ENCODE results near the gene NLRP11.

NLRP11 gene

GRCh38 chr19:55831846-55832245 is at the start of gene NLRP11:
Gene NLRP11 (minus strand): TSS chr19:55831999. CDS start chr19:55818174, 13,825 bp downstream.
- no peak for DNase-seq

- no peak for DNase-seq
Observed at GRCh38 chr19:55877211-55877610, 45.4 kb upstream of the NLRP11 start.

GRCh38 chr19:55870736-55871135 is 38.9 kb upstream of the NLRP11 start:
- no peak for DNase-seq

GRCh38 chr19:55867101-55867500 is 35.3 kb upstream of the NLRP11 start:
- DNase-seq = no peak

- DNase-seq = no peak
Observed at GRCh38 chr19:55866521-55866920, 34.7 kb upstream of the NLRP11 start.

GRCh38 chr19:55858969-55859368 is 27.2 kb upstream of the NLRP11 start:
- DNase-seq = no peak

- DNase-seq = no peak
Observed at GRCh38 chr19:55858401-55858800, 26.6 kb upstream of the NLRP11 start.

- no peak for DNase-seq
Observed at GRCh38 chr19:55857974-55858373, 26.2 kb upstream of the NLRP11 start.

- DNase-seq = no peak
Observed at GRCh38 chr19:55857149-55857548, 25.4 kb upstream of the NLRP11 start.

GRCh38 chr19:55855160-55855559 is 23.4 kb upstream of the NLRP11 start:
- no peak for DNase-seq

GRCh38 chr19:55838906-55839305 is 7.1 kb upstream of the NLRP11 start:
- no peak for DNase-seq

GRCh38 chr19:55838251-55838650 is 6.5 kb upstream of the NLRP11 start:
- no peak for DNase-seq

GRCh38 chr19:55836340-55836739 is 4.5 kb upstream of the NLRP11 start, which contains the start of gene NLRP4:
Gene NLRP4 (plus strand): TSS chr19:55836540. CDS start chr19:55852081, 15,541 bp downstream.
- no peak for DNase-seq

GRCh38 chr19:55832676-55833075 is 877 bp upstream of the NLRP11 start:
- no peak for DNase-seq

- DNase-seq = no peak
Observed at GRCh38 chr19:55830656-55831055, 1.1 kb downstream of the NLRP11 start.

GRCh38 chr19:55820037-55820436 is 11.8 kb downstream of the NLRP11 start:
- no peak for DNase-seq

- DNase-seq = no peak
Observed at GRCh38 chr19:55813906-55814305, 17.9 kb downstream of the NLRP11 start.

GRCh38 chr19:55812449-55812848 is 19.4 kb downstream of the NLRP11 start:
- DNase-seq = no peak

GRCh38 chr19:55811340-55811739 is 20.5 kb downstream of the NLRP11 start:
- DNase-seq = no peak

- peak; percentile 93 to 97 for DNase-seq
Observed at GRCh38 chr19:55809381-55810058, 22.3 kb downstream of the NLRP11 start.

- DNase-seq = no peak
Observed at GRCh38 chr19:55802281-55802680, 29.5 kb downstream of the NLRP11 start.

- DNase-seq = no peak
Observed at GRCh38 chr19:55801416-55801815, 30.4 kb downstream of the NLRP11 start.

- DNase-seq = no peak
Observed at GRCh38 chr19:55795021-55795420, 36.8 kb downstream of the NLRP11 start.

GRCh38 chr19:55781112-55781511 is 50.7 kb downstream of the NLRP11 start:
- no peak for DNase-seq

- no peak for DNase-seq
Observed at GRCh38 chr19:55778331-55778730, 53.5 kb downstream of the NLRP11 start.

Data from NCI-H2081 (cell line).